Activated naive CD8-positive, alpha-beta T cell treated with anti-CD3 and anti-CD28 coated beads for 36 hours (primary cell): ENCODE results near the gene CCDC3. TPM values are rescaled to one million over a fixed set of nuclear protein-coding genes. Genes with fewer than 3 reads are reported as not detected.
"Not testable (repeated sequence)": the region's sequence is repeated elsewhere in the genome, so short reads cannot be mapped to it uniquely, and the experiment has no call there.

Experiments
- DNase-seq: peaks from one replicate; pipeline ENCODE4 v3.0.0; 2021
- H3K27ac Mint-ChIP-seq: one replicate; pipeline ENCODE4 v1.8.0; 2022; ENCODE audit warnings: mild to moderate bottlenecking, moderate library complexity, mixed read lengths
- H3K27me3 Mint-ChIP-seq: one replicate; pipeline ENCODE4 v1.8.0; 2022; ENCODE audit warnings: mild to moderate bottlenecking, mixed read lengths
- H3K36me3 Mint-ChIP-seq: one replicate; pipeline ENCODE4 v1.8.0; 2021; ENCODE audit warnings: mild to moderate bottlenecking, mixed read lengths
- H3K4me1 Mint-ChIP-seq: one replicate; pipeline ENCODE4 v1.8.0; 2021; ENCODE audit warnings: mixed read lengths
- H3K4me3 Mint-ChIP-seq: one replicate; pipeline ENCODE4 v1.8.0; 2022; ENCODE audit warnings: mild to moderate bottlenecking, moderate library complexity, mixed read lengths
- H3K9me3 Mint-ChIP-seq: one replicate; pipeline ENCODE4 v1.8.0; 2022; ENCODE audit warnings: mixed read lengths
- total RNA-seq, 2 experiments: library from RNA; stranded (reverse); gene quantifications; one replicate each; pipeline ENCODE4 v1.2.3, GENCODE V29; 2021

CCDC3 gene
- total RNA-seq = under 1 TPM; 0.06 to 0.14 TPM

DNA sequence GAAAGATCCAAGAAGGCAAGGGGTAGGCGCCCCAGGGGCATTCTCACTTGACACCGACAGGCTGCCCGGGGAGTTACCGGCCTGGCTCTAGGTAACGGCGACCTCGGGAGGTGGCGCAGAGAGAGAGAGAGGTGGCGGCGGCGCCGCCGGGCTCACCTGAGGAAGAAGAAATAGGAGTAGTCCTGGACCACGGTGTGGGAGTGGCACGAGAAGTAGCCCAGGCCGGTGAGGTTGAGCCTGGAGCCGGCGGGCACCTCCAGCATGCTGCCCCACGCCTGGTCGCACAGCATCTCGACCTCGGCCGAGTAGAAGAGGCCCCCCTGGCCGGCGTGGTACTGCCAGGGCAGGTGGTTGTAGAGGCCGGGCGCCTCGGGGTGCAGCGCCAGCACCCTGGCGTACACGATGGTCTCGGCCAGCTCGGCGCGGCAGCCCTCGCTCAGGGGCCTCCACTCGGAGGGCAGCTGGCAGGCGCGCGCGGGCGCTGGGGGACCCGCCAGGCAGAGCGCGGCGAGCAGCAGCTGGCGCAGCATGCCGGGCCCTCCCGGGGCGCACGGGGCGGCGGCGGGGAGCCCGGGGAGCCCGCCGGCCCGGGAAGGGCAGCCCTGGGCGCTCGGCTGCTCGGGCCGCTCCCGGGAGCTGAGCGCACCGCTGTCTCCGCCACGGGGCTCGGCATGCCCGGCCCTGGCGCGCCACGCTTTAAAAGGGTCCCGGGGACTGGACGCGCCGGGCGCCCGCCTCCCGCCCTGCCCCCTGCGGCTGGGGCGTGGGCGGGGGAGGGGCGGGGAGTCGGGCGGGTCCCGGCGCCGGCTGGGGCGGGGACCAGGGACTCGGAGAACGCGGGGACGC is at the start of gene CCDC3:
TSS of gene CCDC3 (minus strand) at position 673 of the 846 bp plus-strand sequence. CDS start at position 530, 143 bp downstream.
- Mint-ChIP-seq H3K36me3 (no peaks in the 10 kb centered on the region), H3K4me1 (no peaks in the 10 kb centered on the region), H3K4me3 (peak within 1 kb of the TSS; percentile 68), H3K27me3 (peaks cover 52% of the 10 kb centered on the region), H3K27ac (no peak within 1 kb of the TSS), H3K9me3 (no peaks in the 10 kb centered on the region)
- peak; percentile 35 for DNase-seq

DNA sequence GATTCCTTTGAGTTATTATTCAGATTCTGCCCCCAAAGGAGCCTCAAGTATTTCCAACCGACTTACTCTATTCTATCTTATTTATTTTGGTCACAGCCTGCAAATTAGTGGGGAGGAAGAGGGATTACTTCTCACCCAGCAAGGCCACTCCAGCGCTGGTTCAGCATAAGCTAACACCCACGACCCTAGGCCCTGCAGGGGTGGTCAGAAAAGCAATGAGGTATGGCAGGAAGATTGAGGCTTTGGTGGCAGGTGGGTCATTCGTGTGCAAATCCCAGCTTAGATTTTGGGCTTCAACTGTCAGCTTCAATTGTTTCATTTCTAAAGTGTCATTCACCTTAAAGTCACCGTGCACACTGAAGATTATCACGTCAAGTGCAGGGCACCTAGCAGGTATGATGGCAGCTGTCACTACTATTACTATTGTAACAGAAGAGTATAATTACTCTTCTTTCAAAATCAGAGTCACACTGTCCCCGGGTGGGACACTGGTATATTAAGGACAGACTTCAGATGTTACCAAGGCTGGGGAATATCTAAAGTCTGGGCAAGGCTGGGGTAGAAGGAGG is 49.7 kb upstream of the CCDC3 start:
- Mint-ChIP-seq H3K27ac (no peak overlapping the region), H3K27me3 (peaks cover 14% of the 10 kb centered on the region), H3K4me3 (no peak overlapping the region), H3K4me1 (no peaks in the 10 kb centered on the region), H3K36me3 (no peaks in the 10 kb centered on the region), H3K9me3 (no peaks in the 10 kb centered on the region)
- no peak for DNase-seq

DNA sequence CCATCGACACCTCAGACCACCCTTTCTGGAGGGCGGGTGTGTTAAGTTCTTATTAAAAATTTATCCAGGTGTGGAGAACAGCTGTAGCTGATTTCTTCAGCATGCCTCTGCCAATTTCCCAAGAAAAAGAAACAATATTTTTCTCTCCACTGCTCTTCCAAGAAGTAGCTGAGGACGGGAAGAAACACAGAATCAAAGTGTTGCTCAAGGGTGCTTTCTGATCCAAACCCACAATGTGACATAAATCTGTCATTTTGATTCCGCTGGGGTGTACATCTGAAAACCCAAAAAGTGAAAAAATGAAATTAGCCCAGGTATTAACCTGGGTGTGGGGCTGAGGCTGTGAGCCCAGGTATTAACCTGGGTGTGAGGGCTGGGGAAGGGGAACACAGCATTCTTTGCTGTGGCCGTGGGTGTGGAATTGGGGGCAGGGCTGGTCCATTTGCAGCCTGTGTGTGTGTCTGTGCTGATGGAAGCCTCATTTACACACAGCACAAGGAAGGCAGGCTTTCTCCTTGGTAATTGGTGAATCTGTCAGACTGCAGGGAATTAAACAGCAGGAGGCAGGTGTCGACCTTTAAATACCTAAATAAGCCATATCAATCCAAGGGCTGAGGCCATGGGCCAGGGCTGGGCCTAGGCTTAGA is 48.4 kb upstream of the CCDC3 start:
- no peak overlapping the region for H3K4me3 Mint-ChIP-seq
- no peak for DNase-seq
- H3K36me3 Mint-ChIP-seq = no peaks in the 10 kb centered on the region
- no peaks in the 10 kb centered on the region for H3K9me3 Mint-ChIP-seq
- H3K27me3 Mint-ChIP-seq = peaks cover 14% of the 10 kb centered on the region
- H3K4me1 Mint-ChIP-seq = no peaks in the 10 kb centered on the region
- H3K27ac Mint-ChIP-seq = no peak overlapping the region

DNA sequence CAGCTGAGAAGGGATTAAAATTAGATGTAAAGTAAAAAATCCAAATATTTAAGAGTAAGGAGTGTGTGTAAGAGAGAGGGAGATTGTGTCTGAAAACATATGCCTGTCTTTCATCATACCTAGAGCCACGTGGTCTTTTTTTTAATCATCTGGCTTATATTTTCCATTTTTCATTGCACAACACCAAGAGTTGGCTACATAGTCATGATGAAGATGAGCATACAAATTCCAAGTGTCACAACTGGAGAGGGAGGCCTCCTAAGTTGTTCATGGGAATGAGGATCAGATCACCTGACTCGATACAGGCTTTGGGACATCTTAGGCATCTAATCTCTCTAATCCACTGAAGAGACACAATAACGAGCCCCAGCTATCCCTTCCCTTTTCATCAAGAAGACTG is 47.2 kb upstream of the CCDC3 start:
- no peak overlapping the region for H3K27ac Mint-ChIP-seq
- no peak for DNase-seq
- no peaks in the 10 kb centered on the region for H3K4me1 Mint-ChIP-seq
- peaks cover 10% of the 10 kb centered on the region for H3K27me3 Mint-ChIP-seq
- no peaks in the 10 kb centered on the region for H3K36me3 Mint-ChIP-seq
- no peaks in the 10 kb centered on the region for H3K9me3 Mint-ChIP-seq
- H3K4me3 Mint-ChIP-seq = no peak overlapping the region

DNA sequence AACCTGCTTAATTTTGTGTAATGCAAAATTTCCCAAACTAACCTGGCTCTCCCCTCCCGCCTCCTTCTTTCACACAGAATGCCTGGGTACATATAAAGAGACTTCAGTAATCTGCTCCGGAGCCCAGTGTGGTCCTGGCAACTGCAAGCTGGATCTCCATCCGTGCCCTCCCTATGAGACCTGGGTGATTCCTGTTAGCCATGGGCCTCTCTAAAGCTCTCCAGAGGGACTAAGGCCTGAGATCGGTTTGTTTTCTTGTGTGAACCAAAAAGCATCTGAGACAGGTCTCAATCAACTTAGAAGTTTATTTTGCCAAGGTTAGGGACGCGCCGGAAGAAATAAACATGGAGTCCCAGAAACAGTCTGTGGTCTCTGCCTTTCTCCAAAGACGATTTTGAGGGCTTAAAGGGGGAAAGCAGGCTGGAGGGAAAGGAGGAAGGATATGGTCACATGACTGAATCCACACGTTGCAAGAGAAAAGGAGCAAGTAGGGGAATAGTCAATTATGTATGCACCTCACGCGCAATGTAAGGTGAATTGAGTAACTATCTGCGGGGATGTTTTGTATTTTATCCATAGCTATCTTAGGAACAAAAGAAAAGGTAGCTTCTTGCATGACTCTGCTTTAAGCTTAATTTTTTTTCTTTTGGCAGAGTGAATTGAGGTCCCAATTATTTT is 46.2 kb upstream of the CCDC3 start:
- DNase-seq = no peak
- Mint-ChIP-seq H3K27me3 (peaks cover 10% of the 10 kb centered on the region), H3K27ac (no peak overlapping the region), H3K36me3 (no peaks in the 10 kb centered on the region), H3K4me1 (no peaks in the 10 kb centered on the region), H3K4me3 (no peak overlapping the region), H3K9me3 (peaks cover 2% of the 10 kb centered on the region)

DNA sequence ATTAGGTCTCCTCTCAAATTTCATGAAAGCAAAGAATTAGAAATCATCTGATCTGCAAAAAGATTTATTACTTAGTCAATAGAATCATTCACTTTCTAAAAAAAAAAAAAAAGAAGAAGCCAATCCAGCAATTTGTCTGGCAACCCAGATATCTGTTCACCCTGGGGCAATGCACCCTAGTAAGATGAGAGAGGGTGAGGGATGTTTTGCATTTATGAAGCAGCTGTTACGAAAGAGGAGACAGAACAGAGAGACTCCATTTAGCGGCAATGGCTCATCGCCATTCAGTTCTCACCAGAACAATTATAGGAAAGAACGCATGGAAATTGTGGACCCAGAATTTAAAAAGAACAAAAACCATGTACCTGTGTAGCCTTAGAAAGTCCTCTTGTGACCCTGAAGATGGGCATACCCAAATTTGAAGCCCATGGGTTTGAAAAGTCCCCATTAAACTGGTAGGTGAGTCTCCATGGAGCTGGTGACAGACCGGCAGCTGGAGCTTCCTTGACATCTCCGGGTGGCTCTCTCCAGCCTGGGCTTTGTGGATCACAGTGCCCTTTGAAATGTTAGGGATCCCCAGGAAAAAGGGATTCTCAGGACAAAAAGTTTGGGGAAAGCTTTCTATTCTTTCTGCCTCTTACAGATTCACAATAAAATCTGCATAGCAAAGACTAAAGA is 45.5 kb upstream of the CCDC3 start:
- Mint-ChIP-seq H3K27ac (no peak overlapping the region), H3K9me3 (peaks cover 2% of the 10 kb centered on the region), H3K27me3 (peaks cover 11% of the 10 kb centered on the region), H3K4me3 (no peak overlapping the region), H3K4me1 (no peaks in the 10 kb centered on the region), H3K36me3 (no peaks in the 10 kb centered on the region)
- no peak for DNase-seq

DNA sequence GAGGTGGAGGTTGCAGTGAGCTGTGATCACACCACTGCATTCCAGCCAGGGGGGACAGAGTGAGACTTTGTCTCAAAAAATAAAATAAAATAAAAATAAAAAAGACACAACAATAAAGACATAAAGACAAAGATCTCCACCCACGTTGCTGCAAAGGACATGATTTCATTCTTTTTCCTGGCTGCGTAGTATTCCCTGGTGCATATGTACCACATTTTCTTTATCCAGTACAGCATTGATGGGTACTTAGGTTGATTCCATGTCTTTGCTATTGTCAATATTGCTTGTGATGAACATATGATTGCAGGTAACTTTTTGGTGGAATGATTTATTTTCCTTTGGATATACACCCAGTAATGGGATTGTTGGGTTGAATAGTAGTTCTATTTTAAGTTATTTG is 42.0 kb upstream of the CCDC3 start:
- Mint-ChIP-seq H3K4me3 (no peak overlapping the region), H3K4me1 (no peaks in the 10 kb centered on the region), H3K27me3 (peaks cover 3% of the 10 kb centered on the region), H3K27ac (no peak overlapping the region), H3K36me3 (no peaks in the 10 kb centered on the region), H3K9me3 (peaks cover 2% of the 10 kb centered on the region)
- DNase-seq = no peak

DNA sequence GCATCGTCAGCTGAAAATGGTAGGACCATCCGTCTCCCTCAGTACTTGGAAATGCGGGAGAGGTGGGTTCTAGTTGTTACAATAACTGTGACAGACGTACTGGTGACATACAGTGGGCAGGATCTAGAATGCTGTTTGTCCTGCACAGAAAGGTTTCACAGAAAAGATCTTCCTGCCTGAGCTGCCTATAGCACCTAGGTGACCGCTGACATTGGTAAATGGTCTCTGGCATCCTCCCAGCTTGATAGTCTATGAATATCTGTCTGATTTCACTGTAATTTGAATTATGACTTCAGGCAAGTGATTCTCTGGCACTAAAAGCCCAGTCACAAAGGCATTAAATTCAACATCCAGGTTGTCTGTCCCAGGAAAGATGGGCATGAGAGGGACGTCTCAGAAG is 38.2 kb upstream of the CCDC3 start:
- no peak overlapping the region for H3K4me3 Mint-ChIP-seq

DNA sequence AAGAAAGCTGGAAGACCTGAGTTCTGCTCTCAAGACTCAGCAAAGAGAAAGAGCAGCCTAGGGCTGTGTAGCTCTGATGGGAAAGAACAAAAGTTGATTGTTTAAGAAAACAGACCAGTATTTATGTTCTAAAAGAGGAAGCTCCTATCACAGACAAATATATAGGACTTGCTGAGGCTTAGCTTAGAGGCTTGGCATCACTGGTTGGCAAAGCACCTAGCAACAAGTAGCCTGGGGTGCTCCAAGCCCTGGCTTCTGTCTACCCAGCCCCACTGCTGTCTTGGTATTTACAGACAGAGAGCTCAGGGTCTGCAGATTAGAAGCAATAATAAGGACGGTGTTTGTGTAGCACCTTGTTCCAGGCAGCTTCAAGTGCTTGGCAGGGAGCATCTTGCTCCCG is 36.9 kb upstream of the CCDC3 start:
- no peak overlapping the region for H3K27ac Mint-ChIP-seq
- H3K4me1 Mint-ChIP-seq = no peaks in the 10 kb centered on the region
- no peaks in the 10 kb centered on the region for H3K36me3 Mint-ChIP-seq
- peaks cover 3% of the 10 kb centered on the region for H3K27me3 Mint-ChIP-seq
- no peak overlapping the region for H3K4me3 Mint-ChIP-seq
- no peak for DNase-seq
- H3K9me3 Mint-ChIP-seq = no peaks in the 10 kb centered on the region

More for the DNA sequence above, 38.2 kb upstream of the CCDC3 start:
- H3K4me1 Mint-ChIP-seq = no peaks in the 10 kb centered on the region
- H3K36me3 Mint-ChIP-seq = no peaks in the 10 kb centered on the region
- peaks cover 2% of the 10 kb centered on the region for H3K9me3 Mint-ChIP-seq
- H3K27ac Mint-ChIP-seq = no peak overlapping the region
- no peak for DNase-seq
- H3K27me3 Mint-ChIP-seq = peaks cover 3% of the 10 kb centered on the region

DNA sequence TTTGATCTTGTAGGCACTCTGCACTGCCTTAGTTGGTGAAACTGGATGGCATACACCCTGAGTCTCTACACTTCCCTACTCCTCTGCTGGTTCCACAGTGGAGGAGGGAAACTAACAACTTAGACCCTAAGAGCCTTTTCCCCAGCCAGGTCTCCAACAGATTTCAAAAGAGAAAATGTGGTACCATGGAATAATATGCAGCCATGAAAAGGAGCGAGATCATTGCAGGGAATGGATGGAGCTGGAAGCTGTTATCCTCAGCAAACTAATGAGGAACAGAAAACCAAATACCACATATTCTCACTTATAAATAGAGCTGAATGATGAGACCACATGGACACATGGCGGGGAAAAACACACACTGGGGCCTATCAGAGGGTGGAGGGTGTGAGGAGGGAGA is 36.3 kb upstream of the CCDC3 start:
- Mint-ChIP-seq H3K9me3 (no peaks in the 10 kb centered on the region), H3K4me1 (no peaks in the 10 kb centered on the region), H3K36me3 (no peaks in the 10 kb centered on the region), H3K4me3 (no peak overlapping the region), H3K27ac (no peak overlapping the region), H3K27me3 (peaks cover 3% of the 10 kb centered on the region)
- DNase-seq = no peak

DNA sequence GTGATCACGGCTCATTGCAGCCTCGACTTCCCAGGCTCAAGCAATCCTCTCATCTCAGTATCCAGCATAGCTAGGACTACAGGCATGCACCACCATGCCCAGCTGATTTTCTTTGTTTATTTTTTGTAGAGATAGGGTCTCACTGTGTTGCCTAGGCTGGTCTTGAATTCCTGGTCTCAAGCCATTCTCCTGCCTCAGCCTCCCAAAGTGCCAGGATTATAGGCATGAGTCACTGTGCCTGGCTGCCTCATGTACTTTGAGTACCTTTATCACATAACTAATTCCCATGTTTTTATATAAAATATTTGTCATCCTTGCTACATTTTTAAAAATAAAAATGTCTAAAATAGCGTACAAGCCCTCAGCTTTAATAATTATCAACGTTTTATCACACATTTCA is 35.3 kb upstream of the CCDC3 start:
- Mint-ChIP-seq H3K36me3 (no peaks in the 10 kb centered on the region), H3K4me3 (no peak overlapping the region), H3K9me3 (no peaks in the 10 kb centered on the region), H3K27me3 (peaks cover under 1% of the 10 kb centered on the region), H3K4me1 (no peaks in the 10 kb centered on the region), H3K27ac (no peak overlapping the region)
- no peak for DNase-seq

DNA sequence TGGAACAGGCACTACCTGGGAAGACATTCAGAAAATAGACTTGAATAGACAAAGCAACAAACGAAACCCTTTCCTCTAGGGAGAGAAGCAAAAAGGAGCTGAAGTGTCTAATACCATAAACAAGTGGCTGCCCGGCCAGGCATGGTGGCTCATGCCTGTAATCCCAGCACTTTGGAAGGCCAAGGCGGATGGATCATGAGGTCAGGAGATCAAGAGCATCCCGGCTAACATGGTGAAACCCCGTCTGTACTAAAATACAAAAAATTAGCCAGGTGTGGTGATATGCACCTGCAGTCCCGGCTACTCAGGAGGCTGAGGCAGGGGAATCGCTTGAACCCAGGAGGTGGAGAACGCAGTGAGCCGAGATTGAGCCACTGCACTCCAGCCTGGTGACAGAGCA is 34.2 kb upstream of the CCDC3 start:
- H3K27me3 Mint-ChIP-seq, H3K9me3 Mint-ChIP-seq, H3K4me1 Mint-ChIP-seq, H3K36me3 Mint-ChIP-seq, DNase-seq, H3K27ac Mint-ChIP-seq, H3K4me3 Mint-ChIP-seq: not testable (repeated sequence)

DNA sequence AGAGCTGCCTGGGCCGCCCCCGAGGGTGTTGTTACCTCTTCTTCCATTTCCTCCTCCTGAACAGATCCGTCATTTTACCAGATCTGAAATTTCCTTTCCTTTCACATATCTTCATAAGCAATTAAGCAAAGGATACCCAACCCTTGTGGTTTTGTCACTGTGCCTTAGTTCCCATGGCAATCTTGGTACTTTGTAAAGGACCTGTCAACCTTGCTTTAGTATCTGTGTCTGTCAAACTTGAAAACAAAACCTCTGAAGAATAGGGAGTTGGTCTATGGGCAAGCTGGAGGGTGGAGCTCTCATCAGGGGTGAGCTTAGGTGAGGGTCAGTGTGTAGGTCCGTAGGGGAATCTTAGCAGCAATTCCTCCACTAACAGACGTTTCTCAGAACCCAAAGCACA is 25.4 kb upstream of the CCDC3 start:
- Mint-ChIP-seq H3K9me3 (peaks cover 15% of the 10 kb centered on the region), H3K4me1 (no peaks in the 10 kb centered on the region)

DNA sequence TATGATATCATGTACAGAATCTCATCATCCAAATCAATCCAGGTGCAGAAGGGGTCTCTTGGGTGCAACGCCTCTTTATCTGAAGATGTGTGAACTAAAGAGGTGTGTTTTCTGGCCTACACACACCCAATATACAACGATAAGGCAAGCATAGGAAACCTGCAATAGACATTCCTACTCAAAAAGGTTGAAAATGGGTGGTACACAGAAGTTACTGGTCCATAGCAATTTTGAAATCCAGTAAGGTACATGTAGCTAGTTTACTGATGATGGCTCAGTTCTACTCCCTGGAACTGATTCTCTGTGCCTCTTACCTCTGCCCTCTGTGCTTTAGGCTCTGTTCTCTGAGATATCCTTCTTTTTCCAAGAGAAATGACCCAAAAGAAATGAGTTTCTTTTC is 22.2 kb upstream of the CCDC3 start:
- Mint-ChIP-seq H3K27me3 (peaks cover 16% of the 10 kb centered on the region), H3K36me3 (no peaks in the 10 kb centered on the region), H3K4me1 (peaks cover 3% of the 10 kb centered on the region), H3K27ac (no peak overlapping the region), H3K4me3 (no peak overlapping the region), H3K9me3 (peaks cover 15% of the 10 kb centered on the region)
- no peak for DNase-seq

More for the DNA sequence above, 25.4 kb upstream of the CCDC3 start:
- no peak overlapping the region for H3K4me3 Mint-ChIP-seq
- H3K27me3 Mint-ChIP-seq = peaks cover 16% of the 10 kb centered on the region
- H3K36me3 Mint-ChIP-seq = no peaks in the 10 kb centered on the region
- DNase-seq = no peak
- no peak overlapping the region for H3K27ac Mint-ChIP-seq

DNA sequence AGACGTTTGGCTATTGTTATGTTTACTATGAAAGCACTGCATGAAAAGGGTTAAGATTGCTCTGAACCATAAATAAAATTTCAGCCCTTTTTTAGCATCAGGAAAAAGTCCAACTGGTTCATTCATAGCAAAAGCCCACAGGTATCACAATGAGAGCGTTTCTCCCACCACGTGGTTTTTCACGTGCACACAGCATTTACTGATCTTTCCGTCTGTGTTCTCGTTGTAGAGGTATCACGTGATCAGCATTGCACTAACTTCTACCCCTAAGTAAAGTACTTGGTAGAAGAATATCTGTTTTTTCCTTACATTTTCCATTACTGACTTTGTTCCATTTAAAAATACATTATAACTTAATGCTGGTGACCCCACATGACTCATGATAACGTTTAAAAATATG is 17.8 kb upstream of the CCDC3 start:
- H3K36me3 Mint-ChIP-seq = no peaks in the 10 kb centered on the region
- DNase-seq = peak; percentile 11
- H3K4me1 Mint-ChIP-seq = peaks cover 3% of the 10 kb centered on the region
- peaks cover 7% of the 10 kb centered on the region for H3K9me3 Mint-ChIP-seq
- no peak overlapping the region for H3K27ac Mint-ChIP-seq
- no peak overlapping the region for H3K4me3 Mint-ChIP-seq
- H3K27me3 Mint-ChIP-seq = peaks cover 5% of the 10 kb centered on the region
